ENCODE measurements around the gene APOBEC3A. TPM values are rescaled to one million over a fixed set of nuclear protein-coding genes. Genes with fewer than 3 reads are reported as not detected.

APOBEC3A gene
- not detected for total RNA-seq (ENCODE audit: unreplicated experiment)
- long read RNA-seq, result 0 reads

- H3K4me1 Mint-ChIP-seq (ENCODE audit: low read depth, unreplicated experiment), result peaks cover 15% of the 10 kb centered on the region
- TF ChIP-seq CTCF (IDR thresholded peaks at IDR 0.05; ENCODE audit: partially characterized antibody, unreplicated experiment), result no peak
- no peak for DNase-seq
Observed at GRCh38 chr22:38957046-38957770, at the start of gene APOBEC3A. Gene APOBEC3A, plus strand, starts transcription at chr22:38957609. Its CDS starts 83 bp downstream, at chr22:38957692.

GRCh38 chr22:38907767-38908166 is 49.6 kb upstream of the APOBEC3A start:
- Mint-ChIP-seq H3K4me1 (ENCODE audit: low read depth, unreplicated experiment) (no peaks in the 10 kb centered on the region), H3K27ac (ENCODE audit: unreplicated experiment) (no peak overlapping the region), H3K9me3 (ENCODE audit: unreplicated experiment) (peaks cover 8% of the 10 kb centered on the region)

More at GRCh38 chr22:38957046-38957770, at the start of gene APOBEC3A:
- H3K9me3 Mint-ChIP-seq (ENCODE audit: unreplicated experiment), result peaks cover 3% of the 10 kb centered on the region
- H3K36me3 Mint-ChIP-seq (ENCODE audit: unreplicated experiment), result no peaks in the 10 kb centered on the region
- H3K27me3 Mint-ChIP-seq (ENCODE audit: unreplicated experiment), result peaks cover 6% of the 10 kb centered on the region
- H3K27ac Mint-ChIP-seq (ENCODE audit: unreplicated experiment), result no peak within 1 kb of the TSS
- no peak within 1 kb of the TSS for H3K4me3 Mint-ChIP-seq (ENCODE audit: unreplicated experiment)

GRCh38 chr22:38911434-38911833 is 46.0 kb upstream of the APOBEC3A start:
- H3K9me3 Mint-ChIP-seq (ENCODE audit: unreplicated experiment), result peaks cover 5% of the 10 kb centered on the region
- TF ChIP-seq CTCF (IDR thresholded peaks at IDR 0.05; ENCODE audit: partially characterized antibody, unreplicated experiment), result no peak
- H3K4me1 Mint-ChIP-seq (ENCODE audit: low read depth, unreplicated experiment), result no peaks in the 10 kb centered on the region
- H3K4me3 Mint-ChIP-seq (ENCODE audit: unreplicated experiment), result no peak overlapping the region
- no peak overlapping the region for H3K27ac Mint-ChIP-seq (ENCODE audit: unreplicated experiment)
- H3K27me3 Mint-ChIP-seq (ENCODE audit: unreplicated experiment), result no peaks in the 10 kb centered on the region
- no peak for DNase-seq
- H3K36me3 Mint-ChIP-seq (ENCODE audit: unreplicated experiment), result peaks cover 4% of the 10 kb centered on the region

More at GRCh38 chr22:38907767-38908166, 49.6 kb upstream of the APOBEC3A start:
- Mint-ChIP-seq H3K27me3 (ENCODE audit: unreplicated experiment) (no peaks in the 10 kb centered on the region), H3K36me3 (ENCODE audit: unreplicated experiment) (no peaks in the 10 kb centered on the region), H3K4me3 (ENCODE audit: unreplicated experiment) (no peak overlapping the region)
- DNase-seq, result no peak
- no peak for TF ChIP-seq CTCF (IDR thresholded peaks at IDR 0.05; ENCODE audit: partially characterized antibody, unreplicated experiment)

DNA sequence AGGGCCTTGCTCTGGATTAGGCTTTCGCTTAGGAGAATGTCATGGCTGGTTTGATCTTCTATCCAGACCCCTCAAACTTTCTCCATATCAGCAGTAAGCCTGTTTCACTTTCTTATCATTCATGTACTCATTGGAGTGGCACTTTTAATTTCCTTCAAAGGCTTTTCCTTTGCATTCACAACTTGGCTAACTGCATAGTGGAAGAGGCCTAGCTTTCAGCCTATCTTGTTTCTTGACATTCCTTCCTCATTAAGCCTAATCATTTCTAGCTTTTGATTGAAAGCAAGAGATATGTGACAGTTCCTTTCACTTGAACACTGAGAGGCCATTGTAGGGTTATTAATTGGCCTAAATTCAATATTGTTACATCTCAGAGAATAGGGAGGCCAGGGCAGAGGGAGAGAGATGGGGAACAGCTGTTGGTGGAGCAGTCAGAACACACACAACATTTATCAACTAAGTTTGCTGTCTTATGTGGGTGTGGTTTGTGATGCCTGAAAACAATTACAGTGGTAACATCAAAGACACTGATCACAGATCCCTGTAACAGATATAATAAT is 37.7 kb upstream of the APOBEC3A start:
- no peak for DNase-seq
- TF ChIP-seq CTCF (IDR thresholded peaks at IDR 0.05; ENCODE audit: partially characterized antibody, unreplicated experiment), result no peak

GRCh38 chr22:38921120-38921519 is 36.3 kb upstream of the APOBEC3A start:
- no peak overlapping the region for H3K4me3 Mint-ChIP-seq (ENCODE audit: unreplicated experiment)
- no peak for DNase-seq
- H3K4me1 Mint-ChIP-seq (ENCODE audit: low read depth, unreplicated experiment), result no peaks in the 10 kb centered on the region
- H3K36me3 Mint-ChIP-seq (ENCODE audit: unreplicated experiment), result no peaks in the 10 kb centered on the region
- H3K27ac Mint-ChIP-seq (ENCODE audit: unreplicated experiment), result no peak overlapping the region
- TF ChIP-seq CTCF (IDR thresholded peaks at IDR 0.05; ENCODE audit: partially characterized antibody, unreplicated experiment), result no peak
- H3K27me3 Mint-ChIP-seq (ENCODE audit: unreplicated experiment), result no peaks in the 10 kb centered on the region
- peaks cover 5% of the 10 kb centered on the region for H3K9me3 Mint-ChIP-seq (ENCODE audit: unreplicated experiment)

More for the DNA sequence above, 37.7 kb upstream of the APOBEC3A start:
- peaks cover 5% of the 10 kb centered on the region for H3K9me3 Mint-ChIP-seq (ENCODE audit: unreplicated experiment)
- no peaks in the 10 kb centered on the region for H3K36me3 Mint-ChIP-seq (ENCODE audit: unreplicated experiment)
- no peaks in the 10 kb centered on the region for H3K4me1 Mint-ChIP-seq (ENCODE audit: low read depth, unreplicated experiment)
- H3K27ac Mint-ChIP-seq (ENCODE audit: unreplicated experiment), result no peak overlapping the region
- no peak overlapping the region for H3K4me3 Mint-ChIP-seq (ENCODE audit: unreplicated experiment)
- no peaks in the 10 kb centered on the region for H3K27me3 Mint-ChIP-seq (ENCODE audit: unreplicated experiment)
